ENCODE results near the gene TTLL12. TPM values are rescaled to one million over a fixed set of nuclear protein-coding genes. Genes with fewer than 3 reads are reported as not detected.
A peak's percentile ranks its signal among the peaks of the same experiment; 100 is the strongest.

Gene TTLL12
- total RNA-seq, 1 experiment from 2014 or later = 63.4 TPM

DNA sequence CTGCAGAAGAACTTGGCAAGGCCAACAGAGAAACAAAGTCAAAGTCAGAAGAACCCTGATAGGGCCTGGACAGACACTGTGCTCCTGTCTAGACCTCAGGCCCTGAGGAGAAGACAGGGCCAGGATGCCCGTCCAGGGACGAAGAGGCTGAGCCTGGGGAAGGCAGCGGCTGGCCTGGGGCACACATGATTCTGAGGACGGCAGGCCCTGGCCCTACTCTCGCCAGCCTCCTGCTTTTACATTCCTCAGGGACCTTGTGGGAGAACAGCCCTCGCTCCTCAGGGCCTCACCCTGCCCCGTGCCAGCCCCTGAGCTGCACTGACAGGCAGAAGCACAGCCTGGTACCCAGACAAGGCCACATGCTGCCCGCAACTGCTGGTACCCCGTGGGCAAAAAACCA is 43.6 kb upstream of the TTLL12 start:
- no peaks in the 10 kb centered on the region for H3K9me3 Mint-ChIP-seq (ENCODE audit: low read depth, unreplicated experiment)
- peaks cover 18% of the 10 kb centered on the region for H3K4me1 Mint-ChIP-seq (ENCODE audit: low read depth, unreplicated experiment)
- TF ChIP-seq, protein P1, sequence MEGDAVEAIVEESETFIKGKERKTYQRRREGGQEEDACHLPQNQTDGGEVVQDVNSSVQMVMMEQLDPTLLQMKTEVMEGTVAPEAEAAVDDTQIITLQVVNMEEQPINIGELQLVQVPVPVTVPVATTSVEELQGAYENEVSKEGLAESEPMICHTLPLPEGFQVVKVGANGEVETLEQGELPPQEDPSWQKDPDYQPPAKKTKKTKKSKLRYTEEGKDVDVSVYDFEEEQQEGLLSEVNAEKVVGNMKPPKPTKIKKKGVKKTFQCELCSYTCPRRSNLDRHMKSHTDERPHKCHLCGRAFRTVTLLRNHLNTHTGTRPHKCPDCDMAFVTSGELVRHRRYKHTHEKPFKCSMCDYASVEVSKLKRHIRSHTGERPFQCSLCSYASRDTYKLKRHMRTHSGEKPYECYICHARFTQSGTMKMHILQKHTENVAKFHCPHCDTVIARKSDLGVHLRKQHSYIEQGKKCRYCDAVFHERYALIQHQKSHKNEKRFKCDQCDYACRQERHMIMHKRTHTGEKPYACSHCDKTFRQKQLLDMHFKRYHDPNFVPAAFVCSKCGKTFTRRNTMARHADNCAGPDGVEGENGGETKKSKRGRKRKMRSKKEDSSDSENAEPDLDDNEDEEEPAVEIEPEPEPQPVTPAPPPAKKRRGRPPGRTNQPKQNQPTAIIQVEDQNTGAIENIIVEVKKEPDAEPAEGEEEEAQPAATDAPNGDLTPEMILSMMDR (IDR thresholded peaks at IDR 0.05; ENCODE audit: unreplicated experiment) = no peak
- H3K27ac Mint-ChIP-seq (ENCODE audit: unreplicated experiment) = no peak overlapping the region
- H3K36me3 Mint-ChIP-seq (ENCODE audit: insufficient read depth, unreplicated experiment) = peaks cover 4% of the 10 kb centered on the region
- intact Hi-C loops (cut with micrococcal nuclease; ENCODE audit: unreplicated experiment) = no loop called here
- no peak overlapping the region for H3K4me3 Mint-ChIP-seq (ENCODE audit: low read depth, unreplicated experiment)
- CTCF ChIA-PET = interaction anchor here (0.6 to 2.0 kb wide), 4 partner anchors 34 to 476 kb away, joined by 3 to 6 read pairs (median 4); partner anchors contain the start of gene TTLL12
- peaks cover 65% of the 10 kb centered on the region for H3K27me3 Mint-ChIP-seq (ENCODE audit: unreplicated experiment)
- BruUV-seq (replicated peaks) = no TSS peak
- no peak for DNase-seq

DNA sequence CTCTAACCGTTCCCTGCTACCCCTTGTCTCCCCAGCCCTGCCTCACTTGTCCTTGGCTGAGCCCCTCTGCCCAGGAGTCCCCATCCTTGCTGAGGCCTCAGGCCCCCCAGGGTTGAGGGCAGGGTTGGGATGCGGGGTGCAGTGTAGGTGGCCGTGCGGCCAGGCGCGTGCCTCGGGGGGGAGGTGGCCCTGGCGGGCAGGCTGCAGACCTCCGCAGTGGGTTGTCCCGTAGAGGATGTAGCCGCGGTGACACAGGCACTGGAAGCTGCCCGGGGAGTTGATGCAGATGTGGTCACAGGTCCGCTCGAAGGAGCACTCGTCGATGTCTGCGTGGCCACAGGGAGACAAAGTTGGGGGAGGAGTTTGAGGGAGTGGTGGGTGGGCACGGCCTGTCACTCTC is 41.9 kb upstream of the TTLL12 start:
- intact Hi-C loops (cut with micrococcal nuclease; ENCODE audit: unreplicated experiment) = no loop called here
- no peak for DNase-seq
- Mint-ChIP-seq H3K9me3 (ENCODE audit: low read depth, unreplicated experiment) (no peaks in the 10 kb centered on the region), H3K4me1 (ENCODE audit: low read depth, unreplicated experiment) (peaks cover 18% of the 10 kb centered on the region), H3K36me3 (ENCODE audit: insufficient read depth, unreplicated experiment) (peaks cover 4% of the 10 kb centered on the region), H3K27me3 (ENCODE audit: unreplicated experiment) (peaks cover 70% of the 10 kb centered on the region), H3K4me3 (ENCODE audit: low read depth, unreplicated experiment) (no peak overlapping the region), H3K27ac (ENCODE audit: unreplicated experiment) (no peak overlapping the region)
- BruUV-seq (replicated peaks) = no TSS peak
- CTCF ChIA-PET = interaction anchor here (1.2 to 2.2 kb wide), 4 partner anchors 24 to 123 kb away, joined by 4 to 9 read pairs (median 6); no protein-coding TSS in a partner anchor
- TF ChIP-seq, protein P1 (IDR thresholded peaks at IDR 0.05; ENCODE audit: unreplicated experiment) = no peak

DNA sequence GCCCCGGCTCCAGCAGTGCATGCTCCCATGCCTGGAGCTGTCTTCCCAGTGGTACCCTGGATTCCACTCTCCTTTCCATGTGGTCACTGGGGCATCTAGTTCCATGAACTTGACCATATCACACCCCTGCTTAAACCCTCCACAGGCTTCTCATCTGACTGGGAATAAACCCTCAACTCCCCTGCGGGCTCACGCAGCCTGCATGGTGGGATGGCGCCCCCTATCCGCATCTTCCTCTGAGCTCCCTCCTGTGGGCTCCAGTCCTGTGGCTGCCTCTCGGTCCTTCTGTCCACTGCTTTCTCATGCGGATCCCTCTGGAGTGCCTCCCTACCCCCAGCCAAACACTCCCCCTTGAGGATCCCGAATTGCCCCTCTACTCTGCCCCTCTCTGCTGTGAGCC is 41.4 kb upstream of the TTLL12 start:
- peak; percentile 64 for DNase-seq
- Mint-ChIP-seq H3K9me3 (ENCODE audit: low read depth, unreplicated experiment) (no peaks in the 10 kb centered on the region), H3K27me3 (ENCODE audit: unreplicated experiment) (peaks cover 70% of the 10 kb centered on the region), H3K4me1 (ENCODE audit: low read depth, unreplicated experiment) (peaks cover 18% of the 10 kb centered on the region), H3K4me3 (ENCODE audit: low read depth, unreplicated experiment) (no peak overlapping the region), H3K27ac (ENCODE audit: unreplicated experiment) (no peak overlapping the region), H3K36me3 (ENCODE audit: insufficient read depth, unreplicated experiment) (peaks cover 4% of the 10 kb centered on the region)
- TF ChIP-seq, protein P1 (IDR thresholded peaks at IDR 0.05; ENCODE audit: unreplicated experiment) = peak; percentile 43
- no TSS peak for BruUV-seq (replicated peaks)
- CTCF ChIA-PET = interaction anchor here (0.7 to 2.2 kb wide), 5 partner anchors 25 to 123 kb away, joined by 3 to 9 read pairs (median 5); no protein-coding TSS in a partner anchor
- intact Hi-C loops (cut with micrococcal nuclease; ENCODE audit: unreplicated experiment) = no loop called here

DNA sequence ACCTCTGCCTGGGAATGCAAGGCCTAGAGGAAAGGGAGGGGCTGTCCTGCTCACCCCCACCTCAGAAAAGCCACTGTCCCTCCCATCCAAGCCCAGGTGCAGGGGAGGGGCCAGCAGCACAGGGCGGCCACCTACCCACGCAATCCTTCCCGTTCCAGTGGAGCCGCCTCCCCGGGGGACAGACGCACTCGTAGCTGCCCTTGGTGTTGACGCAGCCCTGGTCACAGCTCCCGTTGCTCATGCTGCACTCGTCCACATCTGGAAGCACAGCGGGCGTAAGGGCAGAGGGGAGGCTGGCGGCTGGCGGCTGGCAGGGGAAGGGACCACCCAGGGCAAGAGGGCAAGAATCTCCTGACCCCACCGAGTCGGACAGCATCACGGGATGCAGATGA is 40.3 kb upstream of the TTLL12 start:
- CTCF ChIA-PET = interaction anchor here (1.7 to 2.2 kb wide), 2 partner anchors 40 to 125 kb away, joined by 5 to 9 read pairs; no protein-coding TSS in a partner anchor
- DNase-seq = no peak
- Mint-ChIP-seq H3K36me3 (ENCODE audit: insufficient read depth, unreplicated experiment) (peaks cover 4% of the 10 kb centered on the region), H3K9me3 (ENCODE audit: low read depth, unreplicated experiment) (no peaks in the 10 kb centered on the region), H3K27me3 (ENCODE audit: unreplicated experiment) (peaks cover 63% of the 10 kb centered on the region), H3K4me1 (ENCODE audit: low read depth, unreplicated experiment) (peaks cover 18% of the 10 kb centered on the region), H3K27ac (ENCODE audit: unreplicated experiment) (no peak overlapping the region), H3K4me3 (ENCODE audit: low read depth, unreplicated experiment) (no peak overlapping the region)
- TF ChIP-seq, protein P1 (IDR thresholded peaks at IDR 0.05; ENCODE audit: unreplicated experiment) = no peak
- intact Hi-C loops (cut with micrococcal nuclease; ENCODE audit: unreplicated experiment) = no loop called here
- BruUV-seq (replicated peaks) = no TSS peak

Measured in Calu3 (cell line).